ENCODE measurements around the gene TMEM187.

The TMEM187 gene

GRCh38 chrX:153972368-153973126 lies at the start of gene TMEM187:
TSS of gene TMEM187 (plus strand) at chrX:153972754. CDS start at chrX:153982063, 9,309 bp downstream.
- peak; percentile 74 for ATAC-seq
- Mint-ChIP-seq H3K4me3 (peak within 1 kb of the TSS; percentile 100), H3K36me3 (peaks cover 23% of the 10 kb centered on the region), H3K27me3 (no peaks in the 10 kb centered on the region), H3K9me3 (no peaks in the 10 kb centered on the region), H3K4me1 (peaks cover 40% of the 10 kb centered on the region), H3K27ac (peak within 1 kb of the TSS; percentile 99)

GRCh38 chrX:153922932-153923857 lies 49.4 kb upstream of the TMEM187 start:
- H3K27ac Mint-ChIP-seq: peak overlapping the region; percentile 99
- H3K9me3 Mint-ChIP-seq: no peaks in the 10 kb centered on the region
- H3K4me1 Mint-ChIP-seq: peaks cover 38% of the 10 kb centered on the region
- no peak for ATAC-seq
- peaks cover 6% of the 10 kb centered on the region for H3K36me3 Mint-ChIP-seq
- H3K27me3 Mint-ChIP-seq: no peaks in the 10 kb centered on the region
- H3K4me3 Mint-ChIP-seq: peak overlapping the region; percentile 97

GRCh38 chrX:153924149-153924861 lies 48.2 kb upstream of the TMEM187 start:
- H3K9me3 Mint-ChIP-seq: no peaks in the 10 kb centered on the region
- H3K27me3 Mint-ChIP-seq: no peaks in the 10 kb centered on the region
- peak overlapping the region; percentile 97 for H3K4me3 Mint-ChIP-seq
- peaks cover 6% of the 10 kb centered on the region for H3K36me3 Mint-ChIP-seq
- peaks cover 50% of the 10 kb centered on the region for H3K4me1 Mint-ChIP-seq
- peak overlapping the region; percentile 99 for H3K27ac Mint-ChIP-seq
- ATAC-seq: no peak

GRCh38 chrX:153925387-153925738 lies 47.2 kb upstream of the TMEM187 start:
- H3K27ac Mint-ChIP-seq: peak overlapping the region; percentile 99
- H3K36me3 Mint-ChIP-seq: peaks cover under 1% of the 10 kb centered on the region
- H3K9me3 Mint-ChIP-seq: no peaks in the 10 kb centered on the region
- no peaks in the 10 kb centered on the region for H3K27me3 Mint-ChIP-seq
- ATAC-seq: peak; percentile 0
- H3K4me1 Mint-ChIP-seq: peaks cover 50% of the 10 kb centered on the region
- peak overlapping the region; percentile 97 for H3K4me3 Mint-ChIP-seq

GRCh38 chrX:153925739-153926551 lies 46.6 kb upstream of the TMEM187 start, which contains the start of gene ARHGAP4:
TSS of gene ARHGAP4 (minus strand) at chrX:153926264. CDS start at chrX:153926202, 62 bp downstream.
- Mint-ChIP-seq H3K4me1 (peaks cover 50% of the 10 kb centered on the region), H3K4me3 (peak within 1 kb of the TSS; percentile 97), H3K27me3 (no peaks in the 10 kb centered on the region), H3K9me3 (no peaks in the 10 kb centered on the region), H3K36me3 (no peaks in the 10 kb centered on the region), H3K27ac (peak within 1 kb of the TSS; percentile 99)
- peak; percentile 54 for ATAC-seq

- H3K36me3 Mint-ChIP-seq: peaks cover 5% of the 10 kb centered on the region
- ATAC-seq: peak; percentile 6
- H3K9me3 Mint-ChIP-seq: no peaks in the 10 kb centered on the region
- H3K27ac Mint-ChIP-seq: peak overlapping the region; percentile 99
- H3K4me3 Mint-ChIP-seq: peak overlapping the region; percentile 90
- H3K4me1 Mint-ChIP-seq: peaks cover 53% of the 10 kb centered on the region
- no peaks in the 10 kb centered on the region for H3K27me3 Mint-ChIP-seq
These were observed 46.0 kb upstream of the TMEM187 start for GRCh38 chrX:153926552-153926857.

- H3K27ac Mint-ChIP-seq: peak overlapping the region; percentile 99
- no peaks in the 10 kb centered on the region for H3K27me3 Mint-ChIP-seq
- peak overlapping the region; percentile 90 for H3K4me3 Mint-ChIP-seq
- ATAC-seq: peak; percentile 70
- H3K9me3 Mint-ChIP-seq: no peaks in the 10 kb centered on the region
- peaks cover 59% of the 10 kb centered on the region for H3K4me1 Mint-ChIP-seq
- H3K36me3 Mint-ChIP-seq: peaks cover 9% of the 10 kb centered on the region
These were observed 45.5 kb upstream of the TMEM187 start for GRCh38 chrX:153926858-153927671.

GRCh38 chrX:153927672-153927921 lies 45.0 kb upstream of the TMEM187 start:
- Mint-ChIP-seq H3K27me3 (no peaks in the 10 kb centered on the region), H3K4me3 (peak overlapping the region; percentile 90), H3K9me3 (no peaks in the 10 kb centered on the region), H3K36me3 (peaks cover 9% of the 10 kb centered on the region), H3K4me1 (peaks cover 56% of the 10 kb centered on the region), H3K27ac (peak overlapping the region; percentile 99)
- no peak for ATAC-seq

- no peaks in the 10 kb centered on the region for H3K9me3 Mint-ChIP-seq
- H3K4me1 Mint-ChIP-seq: peaks cover 50% of the 10 kb centered on the region
- H3K27ac Mint-ChIP-seq: peak overlapping the region; percentile 99
- peak overlapping the region; percentile 90 for H3K4me3 Mint-ChIP-seq
- peak; percentile 86 for ATAC-seq
- H3K27me3 Mint-ChIP-seq: no peaks in the 10 kb centered on the region
- H3K36me3 Mint-ChIP-seq: peaks cover 9% of the 10 kb centered on the region
These were observed 44.4 kb upstream of the TMEM187 start for GRCh38 chrX:153927922-153928760.

- no peaks in the 10 kb centered on the region for H3K9me3 Mint-ChIP-seq
- H3K4me1 Mint-ChIP-seq: peaks cover 46% of the 10 kb centered on the region
- H3K27ac Mint-ChIP-seq: peak overlapping the region; percentile 99
- H3K4me3 Mint-ChIP-seq: peak overlapping the region; percentile 90
- no peak for ATAC-seq
- peaks cover 9% of the 10 kb centered on the region for H3K36me3 Mint-ChIP-seq
- no peaks in the 10 kb centered on the region for H3K27me3 Mint-ChIP-seq
These were observed 43.7 kb upstream of the TMEM187 start for GRCh38 chrX:153928846-153929245.

GRCh38 chrX:153929576-153929975 lies 43.0 kb upstream of the TMEM187 start:
- no peak for ATAC-seq
- H3K27me3 Mint-ChIP-seq: no peaks in the 10 kb centered on the region
- peaks cover 9% of the 10 kb centered on the region for H3K36me3 Mint-ChIP-seq
- H3K9me3 Mint-ChIP-seq: no peaks in the 10 kb centered on the region
- peak overlapping the region; percentile 99 for H3K27ac Mint-ChIP-seq
- H3K4me3 Mint-ChIP-seq: no peak overlapping the region
- H3K4me1 Mint-ChIP-seq: peaks cover 42% of the 10 kb centered on the region

GRCh38 chrX:153930011-153930910 lies 42.3 kb upstream of the TMEM187 start:
- peaks cover 9% of the 10 kb centered on the region for H3K36me3 Mint-ChIP-seq
- peaks cover 38% of the 10 kb centered on the region for H3K4me1 Mint-ChIP-seq
- H3K27ac Mint-ChIP-seq: no peak overlapping the region

More at GRCh38 chrX:153930011-153930910, 42.3 kb upstream of the TMEM187 start:
- H3K9me3 Mint-ChIP-seq: no peaks in the 10 kb centered on the region
- H3K4me3 Mint-ChIP-seq: no peak overlapping the region
- no peak for ATAC-seq
- H3K27me3 Mint-ChIP-seq: no peaks in the 10 kb centered on the region
